HG03565 (cell line): ENCODE results near the gene TMEM9B.
"Not testable (repeated sequence)": the region's sequence is repeated elsewhere in the genome, so short reads cannot be mapped to it uniquely, and the experiment has no call there.

Experiments
- ATAC-seq: cut with Tn5 transposase; IDR thresholded peaks from one replicate; pipeline ENCODE4 v1.9.1; 2021; ENCODE audit warnings: mild to moderate bottlenecking, moderate library complexity; ENCODE audit not compliant: unreplicated experiment

Gene TMEM9B

GRCh38 chr11:8979365-8979764 is 15.1 kb upstream of the TMEM9B start:
- not testable (repeated sequence) for ATAC-seq

- ATAC-seq, result no peak
These were observed 8.9 kb upstream of the TMEM9B start for GRCh38 chr11:8973121-8973520.

GRCh38 chr11:8971924-8972316 is 7.7 kb upstream of the TMEM9B start:
- ATAC-seq, result no peak

GRCh38 chr11:8971196-8971923 is 7.1 kb upstream of the TMEM9B start:
- ATAC-seq, result no peak

- no peak for ATAC-seq
These were observed 2.9 kb upstream of the TMEM9B start for GRCh38 chr11:8967184-8967583.

GRCh38 chr11:8963569-8964323 is 496 bp downstream of the TMEM9B start:
- peak; percentile 42 for ATAC-seq

- ATAC-seq, result no peak
These were observed 1.4 kb downstream of the TMEM9B start for GRCh38 chr11:8962841-8963240.

GRCh38 chr11:8961401-8961800 is 2.8 kb downstream of the TMEM9B start:
- ATAC-seq, result no peak

- peak; percentile 32 for ATAC-seq
These were observed 4.6 kb downstream of the TMEM9B start for GRCh38 chr11:8959546-8960166.

GRCh38 chr11:8956860-8957259 is 7.4 kb downstream of the TMEM9B start:
- ATAC-seq, result no peak

- ATAC-seq, result no peak
These were observed 15.4 kb downstream of the TMEM9B start for GRCh38 chr11:8948886-8949285.

GRCh38 chr11:8947230-8947943 is 16.9 kb downstream of the TMEM9B start:
- ATAC-seq, result no peak

GRCh38 chr11:8942518-8943066 is 21.6 kb downstream of the TMEM9B start, which contains the start of gene ASCL3:
Gene ASCL3, minus strand, starts transcription at chr11:8943016. Its CDS starts 4,855 bp downstream, at chr11:8938161.
- no peak for ATAC-seq

- no peak for ATAC-seq
These were observed 22.7 kb downstream of the TMEM9B start for GRCh38 chr11:8941341-8942103.

- ATAC-seq, result no peak
These were observed 26.6 kb downstream of the TMEM9B start for GRCh38 chr11:8937659-8938058.

- peak; percentile 54 for ATAC-seq
These were observed 27.1 kb downstream of the TMEM9B start for GRCh38 chr11:8937159-8937558.

GRCh38 chr11:8935789-8936188 is 28.5 kb downstream of the TMEM9B start:
- not testable (repeated sequence) for ATAC-seq

GRCh38 chr11:8934742-8935488 is 29.3 kb downstream of the TMEM9B start:
- no peak for ATAC-seq

- no peak for ATAC-seq
These were observed 30.3 kb downstream of the TMEM9B start for GRCh38 chr11:8933931-8934330.
